ENCODE results near the gene PRDM16. TPM values are rescaled to one million over a fixed set of nuclear protein-coding genes. Genes with fewer than 3 reads are reported as not detected.

Gene PRDM16
- total and polyA plus RNA-seq, 2 donors (not counting 1 experiment from before 2014, with no cell fraction given) = 0.03 to 0.12 TPM

GRCh38 chr1:3390291-3390690 lies 321.3 kb downstream of the PRDM16 start:
- Histone ChIP-seq H3K36me3 (replicated peaks in 1 of 2; ENCODE audit: control extremely low read depth in 1 of 2, control insufficient read depth in 1 of 2, extremely low read depth in 1 of 2, insufficient read depth in 2 of 2, low read length in 1 of 2) (no peaks in the 10 kb centered on the region), H3K27ac (ENCODE audit: low read length in 2 of 2) (no peak overlapping the region), H3K9ac (ENCODE audit: low read length) (no peak overlapping the region), H3K9me3 (ENCODE audit: control extremely low read depth in 1 of 3, control insufficient read depth in 2 of 3, insufficient read depth in 1 of 3, low read length in 2 of 3) (no peaks in the 10 kb centered on the region), H3K4me2 (replicated peaks; ENCODE audit: low read depth, low read length, poor library complexity, severe bottlenecking) (no peak overlapping the region), H3K4me3 (ENCODE audit: control extremely low read depth in 1 of 5, extremely low read depth in 1 of 5, insufficient read depth in 1 of 5, low read depth in 2 of 5, low read length in 4 of 5) (no peak overlapping the region), H3K27me3 (replicated peaks in 1 of 4; ENCODE audit: control extremely low read depth in 1 of 4, control insufficient read depth in 3 of 4, insufficient read depth in 4 of 4, low read length in 3 of 4) (peaks cover 0 to 18% (median 7%) of the 10 kb centered on the region in 4 experiments), H3K79me2 (ENCODE audit: control insufficient read depth, insufficient read depth, low read length) (no peaks in the 10 kb centered on the region), H2AFZ (ENCODE audit: insufficient read depth, low read depth, low read length, poor library complexity, severe bottlenecking) (no peak overlapping the region), H3K4me1 (ENCODE audit: control insufficient read depth in 2 of 2, insufficient read depth in 2 of 2, low read length in 2 of 2) (no peaks in the 10 kb centered on the region), H4K20me1 (ENCODE audit: control insufficient read depth, insufficient read depth, low read length, poor library complexity, severe bottlenecking) (no peaks in the 10 kb centered on the region)
- WGBS (ENCODE audit: insufficient coverage) = 96% methylated on average over 23 of the region's 23 CpGs
- TF ChIP-seq EZH2 (IDR thresholded peaks at IDR 0.05; ENCODE audit: borderline replicate concordance, insufficient read depth, low read depth, low read length, poor library complexity, severe bottlenecking) (no peak), CTCF (IDR thresholded peaks at IDR 0.05) (no peak)
- DNase-seq (no peak), ATAC-seq (ENCODE audit: low read depth) (no peak)
- CTCF ChIA-PET = no interaction called here
- no peaks in the 10 kb centered on the region for H3K4me1 Mint-ChIP-seq
- POLR2A ChIA-PET = no interaction called here
- intact Hi-C loops (cut with micrococcal nuclease) = no loop called here
- no peak overlapping the region for H3K4me3 Mint-ChIP-seq
- no peaks in the 10 kb centered on the region for H3K9me3 Mint-ChIP-seq (ENCODE audit: insufficient read depth)
- peaks cover 28% of the 10 kb centered on the region for H3K27me3 Mint-ChIP-seq
- no peak overlapping the region for H3K27ac Mint-ChIP-seq

DNA sequence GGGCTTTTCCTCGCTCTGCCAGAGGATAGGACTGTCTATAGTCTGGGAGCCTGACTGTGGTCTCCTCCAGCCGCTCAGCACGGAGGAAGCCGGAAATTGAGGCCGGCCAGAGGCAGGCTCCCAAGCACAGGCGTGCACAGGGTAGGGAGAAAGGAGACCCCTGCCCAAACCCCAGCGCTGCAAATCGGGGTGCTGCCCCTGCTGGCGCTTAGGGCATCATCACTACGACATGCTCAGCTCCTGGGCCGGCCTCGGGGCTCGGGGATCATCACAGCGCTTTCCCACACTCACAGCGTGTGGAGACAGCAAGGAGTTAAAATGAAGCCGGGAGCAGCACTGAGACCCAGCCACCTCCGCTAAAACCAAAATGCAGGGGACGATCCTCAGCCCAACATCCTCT lies 322.7 kb downstream of the PRDM16 start:
- POLR2A ChIA-PET = no interaction called here
- Mint-ChIP-seq H3K4me1 (no peaks in the 10 kb centered on the region), H3K27me3 (peaks cover 38% of the 10 kb centered on the region), H3K4me3 (no peak overlapping the region), H3K27ac (no peak overlapping the region), H3K9me3 (ENCODE audit: insufficient read depth) (no peaks in the 10 kb centered on the region)
- CTCF ChIA-PET = no interaction called here
- Histone ChIP-seq H3K27me3 (replicated peaks in 1 of 4; ENCODE audit: control extremely low read depth in 1 of 4, control insufficient read depth in 3 of 4, insufficient read depth in 4 of 4, low read length in 3 of 4) (peaks cover 0 to 21% (median 7%) of the 10 kb centered on the region in 4 experiments), H3K9me3 (ENCODE audit: control extremely low read depth in 1 of 3, control insufficient read depth in 2 of 3, insufficient read depth in 1 of 3, low read length in 2 of 3) (no peaks in the 10 kb centered on the region), H3K4me3 (ENCODE audit: control extremely low read depth in 1 of 5, extremely low read depth in 1 of 5, insufficient read depth in 1 of 5, low read depth in 2 of 5, low read length in 4 of 5) (no peak overlapping the region), H4K20me1 (ENCODE audit: control insufficient read depth, insufficient read depth, low read length, poor library complexity, severe bottlenecking) (no peaks in the 10 kb centered on the region), H3K4me1 (ENCODE audit: control insufficient read depth in 2 of 2, insufficient read depth in 2 of 2, low read length in 2 of 2) (no peaks in the 10 kb centered on the region), H3K36me3 (replicated peaks in 1 of 2; ENCODE audit: control extremely low read depth in 1 of 2, control insufficient read depth in 1 of 2, extremely low read depth in 1 of 2, insufficient read depth in 2 of 2, low read length in 1 of 2) (no peaks in the 10 kb centered on the region), H3K4me2 (replicated peaks; ENCODE audit: low read depth, low read length, poor library complexity, severe bottlenecking) (no peak overlapping the region), H3K79me2 (ENCODE audit: control insufficient read depth, insufficient read depth, low read length) (no peaks in the 10 kb centered on the region), H3K9ac (ENCODE audit: low read length) (no peak overlapping the region), H2AFZ (ENCODE audit: insufficient read depth, low read depth, low read length, poor library complexity, severe bottlenecking) (no peak overlapping the region), H3K27ac (ENCODE audit: low read length in 2 of 2) (no peak overlapping the region)
- 88% methylated on average over 16 of the region's 18 CpGs for WGBS (ENCODE audit: insufficient coverage)
- TF ChIP-seq CTCF (IDR thresholded peaks at IDR 0.05) (no peak), EZH2 (IDR thresholded peaks at IDR 0.05; ENCODE audit: borderline replicate concordance, insufficient read depth, low read depth, low read length, poor library complexity, severe bottlenecking) (no peak)
- intact Hi-C loops (cut with micrococcal nuclease) = no loop called here
- DNase-seq = no peak
- no peak for ATAC-seq (ENCODE audit: low read depth)
